ENCODE results near the gene TFEC. TPM values are rescaled to one million over a fixed set of nuclear protein-coding genes. Genes with fewer than 3 reads are reported as not detected.
"Not testable (repeated sequence)": the region's sequence is repeated elsewhere in the genome, so short reads cannot be mapped to it uniquely, and the experiment has no call there.

Gene TFEC
- total RNA-seq, 1 donor from 2014 or later: 0.06 TPM

DNA sequence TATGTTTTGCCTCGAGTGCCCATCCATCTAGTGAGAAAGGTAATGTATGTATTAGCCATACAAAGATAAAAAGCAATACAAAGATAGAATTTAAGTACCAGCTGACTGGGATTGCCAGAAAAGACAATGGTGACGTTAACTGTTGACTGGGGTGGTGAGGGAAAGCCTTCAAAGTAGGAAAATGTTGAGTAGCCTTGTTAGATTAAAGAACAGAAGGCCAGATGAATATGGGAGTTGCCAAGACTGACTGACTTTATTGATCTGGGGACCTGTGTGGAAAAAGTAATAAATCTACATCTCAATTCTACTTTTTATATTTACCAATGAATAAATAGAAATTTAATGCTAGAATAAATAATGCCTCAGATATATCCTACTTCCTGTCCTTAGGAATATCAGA lies 97.7 kb downstream of the TFEC start:
- Mint-ChIP-seq H3K27ac (no peak overlapping the region), H3K36me3 (no peaks in the 10 kb centered on the region), H3K4me3 (no peak overlapping the region), H3K9me3 (no peaks in the 10 kb centered on the region), H3K27me3 (ENCODE audit: insufficient read depth, low read depth) (peaks cover 3% of the 10 kb centered on the region), H3K4me1 (no peaks in the 10 kb centered on the region)
- no peaks in the 10 kb centered on the region for H3K79me2 ChIP-seq (ENCODE audit: low read depth)
- no peak overlapping the region for H2AFZ ChIP-seq (replicated peaks)
- no peak for DNase-seq (ENCODE audit: low spot score)
- no peaks in the 10 kb centered on the region for H3K9me3 ChIP-seq (ENCODE audit: low read depth)
- no peak overlapping the region for H3K27ac ChIP-seq
- H3K4me2 ChIP-seq: no peak overlapping the region
- H3K9ac ChIP-seq: no peak overlapping the region
- no peaks in the 10 kb centered on the region for H3F3A ChIP-seq (ENCODE audit: low read depth)
- H3K36me3 ChIP-seq: no peaks in the 10 kb centered on the region
- no peaks in the 10 kb centered on the region for H4K20me1 ChIP-seq (ENCODE audit: low read depth)
- TF ChIP-seq EZH2phosphoT487 (IDR thresholded peaks at IDR 0.05) (no peak), EZH2 (IDR thresholded peaks at IDR 0.05) (no peak)
- TF ChIP-seq, protein P1, sequence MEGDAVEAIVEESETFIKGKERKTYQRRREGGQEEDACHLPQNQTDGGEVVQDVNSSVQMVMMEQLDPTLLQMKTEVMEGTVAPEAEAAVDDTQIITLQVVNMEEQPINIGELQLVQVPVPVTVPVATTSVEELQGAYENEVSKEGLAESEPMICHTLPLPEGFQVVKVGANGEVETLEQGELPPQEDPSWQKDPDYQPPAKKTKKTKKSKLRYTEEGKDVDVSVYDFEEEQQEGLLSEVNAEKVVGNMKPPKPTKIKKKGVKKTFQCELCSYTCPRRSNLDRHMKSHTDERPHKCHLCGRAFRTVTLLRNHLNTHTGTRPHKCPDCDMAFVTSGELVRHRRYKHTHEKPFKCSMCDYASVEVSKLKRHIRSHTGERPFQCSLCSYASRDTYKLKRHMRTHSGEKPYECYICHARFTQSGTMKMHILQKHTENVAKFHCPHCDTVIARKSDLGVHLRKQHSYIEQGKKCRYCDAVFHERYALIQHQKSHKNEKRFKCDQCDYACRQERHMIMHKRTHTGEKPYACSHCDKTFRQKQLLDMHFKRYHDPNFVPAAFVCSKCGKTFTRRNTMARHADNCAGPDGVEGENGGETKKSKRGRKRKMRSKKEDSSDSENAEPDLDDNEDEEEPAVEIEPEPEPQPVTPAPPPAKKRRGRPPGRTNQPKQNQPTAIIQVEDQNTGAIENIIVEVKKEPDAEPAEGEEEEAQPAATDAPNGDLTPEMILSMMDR (IDR thresholded peaks at IDR 0.05): no peak
- H3K4me1 ChIP-seq: no peaks in the 10 kb centered on the region
- H3K27me3 ChIP-seq: no peaks in the 10 kb centered on the region
- no peak overlapping the region for H3K4me3 ChIP-seq

DNA sequence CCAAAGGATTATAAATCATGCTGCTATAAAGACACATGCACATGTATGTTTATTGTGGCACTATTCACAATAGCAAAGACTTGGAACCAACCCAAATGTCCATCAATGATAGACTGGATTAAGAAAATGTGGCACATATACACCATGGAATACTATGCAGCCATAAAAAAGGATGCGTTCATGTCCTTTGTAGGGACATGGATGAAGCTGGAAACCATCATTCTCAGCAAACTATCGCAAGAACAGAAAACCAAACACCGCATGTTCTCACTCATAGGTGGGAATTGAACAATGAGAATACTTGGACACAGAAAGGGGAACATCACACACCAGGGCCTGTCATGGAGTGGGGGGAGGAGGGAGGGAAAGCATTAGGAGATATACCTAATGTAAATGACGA lies 100.4 kb downstream of the TFEC start:
- H3K4me1 ChIP-seq; H3K79me2 ChIP-seq (ENCODE audit: low read depth); H3K4me3 ChIP-seq; H4K20me1 ChIP-seq (ENCODE audit: low read depth); H3K27me3 ChIP-seq; H3F3A ChIP-seq (ENCODE audit: low read depth); H3K27me3 Mint-ChIP-seq (ENCODE audit: insufficient read depth, low read depth); H3K9me3 ChIP-seq (ENCODE audit: low read depth); H3K27ac Mint-ChIP-seq; H3K9me3 Mint-ChIP-seq; H2AFZ ChIP-seq (replicated peaks); H3K4me1 Mint-ChIP-seq; H3K4me2 ChIP-seq; H3K27ac ChIP-seq; DNase-seq (ENCODE audit: low spot score); H3K9ac ChIP-seq; H3K4me3 Mint-ChIP-seq; H3K36me3 ChIP-seq; H3K36me3 Mint-ChIP-seq: not testable (repeated sequence)

DNA sequence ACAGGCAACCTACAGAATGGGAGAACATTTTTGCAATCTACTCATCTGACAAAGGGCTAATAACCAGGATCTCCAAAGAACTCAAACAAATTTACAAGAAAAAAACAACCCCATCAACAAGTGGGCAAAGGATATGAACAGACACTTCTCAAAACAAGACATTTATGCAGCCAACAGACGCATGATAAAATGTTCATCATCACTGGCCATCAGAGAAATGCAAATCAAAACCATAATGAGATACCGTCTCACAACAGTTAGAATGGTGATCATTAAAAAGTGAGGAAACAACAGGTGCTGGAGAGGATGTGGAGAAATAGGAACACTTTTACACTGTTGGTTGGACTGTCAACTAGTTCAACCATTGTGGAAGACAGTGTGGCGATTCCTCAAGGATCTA lies 100.8 kb downstream of the TFEC start:
- not testable (repeated sequence) for H3K9ac ChIP-seq; H3K4me1 Mint-ChIP-seq; H3K9me3 Mint-ChIP-seq; H3K36me3 Mint-ChIP-seq; H4K20me1 ChIP-seq (ENCODE audit: low read depth); H3F3A ChIP-seq (ENCODE audit: low read depth); H3K36me3 ChIP-seq; H3K4me1 ChIP-seq; H3K4me2 ChIP-seq; H3K27me3 ChIP-seq; H3K27me3 Mint-ChIP-seq (ENCODE audit: insufficient read depth, low read depth); H3K4me3 Mint-ChIP-seq; DNase-seq (ENCODE audit: low spot score); H3K27ac Mint-ChIP-seq; H3K27ac ChIP-seq; H2AFZ ChIP-seq (replicated peaks); H3K9me3 ChIP-seq (ENCODE audit: low read depth); H3K4me3 ChIP-seq; H3K79me2 ChIP-seq (ENCODE audit: low read depth)

DNA sequence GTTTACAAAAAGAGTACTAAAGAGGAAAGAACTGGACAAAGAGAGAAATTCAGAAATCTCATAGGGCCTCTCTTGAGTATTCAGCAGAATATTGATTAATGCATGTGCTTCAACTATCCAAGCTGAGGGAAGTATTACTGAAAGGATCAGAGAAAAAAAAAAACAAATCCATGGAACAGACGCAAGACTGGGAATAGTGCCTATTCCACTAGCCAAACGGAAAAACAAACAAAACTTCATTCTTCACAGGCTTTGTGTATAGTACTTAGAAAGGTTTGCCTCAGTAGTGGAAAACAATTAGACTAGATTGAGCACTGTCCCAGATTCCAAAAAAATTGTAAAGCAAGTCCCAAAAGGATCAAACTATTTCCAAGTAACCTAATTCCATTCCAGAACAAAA lies 106.2 kb downstream of the TFEC start:
- Histone ChIP-seq H3K4me3 (no peak overlapping the region), H3K9me3 (ENCODE audit: low read depth) (no peaks in the 10 kb centered on the region), H3K4me1 (no peaks in the 10 kb centered on the region), H3K27ac (no peak overlapping the region), H3F3A (ENCODE audit: low read depth) (no peaks in the 10 kb centered on the region), H3K79me2 (ENCODE audit: low read depth) (no peaks in the 10 kb centered on the region), H3K36me3 (no peaks in the 10 kb centered on the region), H3K4me2 (no peak overlapping the region), H4K20me1 (ENCODE audit: low read depth) (no peaks in the 10 kb centered on the region), H3K27me3 (no peaks in the 10 kb centered on the region), H2AFZ (replicated peaks) (no peak overlapping the region), H3K9ac (no peak overlapping the region)
- no peak overlapping the region for H3K27ac Mint-ChIP-seq
- TF ChIP-seq EZH2phosphoT487 (IDR thresholded peaks at IDR 0.05) (no peak), EZH2 (IDR thresholded peaks at IDR 0.05) (no peak)
- TF ChIP-seq, protein P1 (IDR thresholded peaks at IDR 0.05): no peak
- DNase-seq (ENCODE audit: low spot score): no peak
- H3K36me3 Mint-ChIP-seq: no peaks in the 10 kb centered on the region
- peaks cover 2% of the 10 kb centered on the region for H3K27me3 Mint-ChIP-seq (ENCODE audit: insufficient read depth, low read depth)
- H3K4me3 Mint-ChIP-seq: no peak overlapping the region
- H3K4me1 Mint-ChIP-seq: peaks cover 15% of the 10 kb centered on the region
- H3K9me3 Mint-ChIP-seq: no peaks in the 10 kb centered on the region

Measured in neural progenitor cell (in vitro differentiated cells).